Measurements from ENCODE around the gene WNK2.
"Not testable (repeated sequence)": the region's sequence is repeated elsewhere in the genome, so short reads cannot be mapped to it uniquely, and the experiment has no call there.

WNK2 gene

DNA sequence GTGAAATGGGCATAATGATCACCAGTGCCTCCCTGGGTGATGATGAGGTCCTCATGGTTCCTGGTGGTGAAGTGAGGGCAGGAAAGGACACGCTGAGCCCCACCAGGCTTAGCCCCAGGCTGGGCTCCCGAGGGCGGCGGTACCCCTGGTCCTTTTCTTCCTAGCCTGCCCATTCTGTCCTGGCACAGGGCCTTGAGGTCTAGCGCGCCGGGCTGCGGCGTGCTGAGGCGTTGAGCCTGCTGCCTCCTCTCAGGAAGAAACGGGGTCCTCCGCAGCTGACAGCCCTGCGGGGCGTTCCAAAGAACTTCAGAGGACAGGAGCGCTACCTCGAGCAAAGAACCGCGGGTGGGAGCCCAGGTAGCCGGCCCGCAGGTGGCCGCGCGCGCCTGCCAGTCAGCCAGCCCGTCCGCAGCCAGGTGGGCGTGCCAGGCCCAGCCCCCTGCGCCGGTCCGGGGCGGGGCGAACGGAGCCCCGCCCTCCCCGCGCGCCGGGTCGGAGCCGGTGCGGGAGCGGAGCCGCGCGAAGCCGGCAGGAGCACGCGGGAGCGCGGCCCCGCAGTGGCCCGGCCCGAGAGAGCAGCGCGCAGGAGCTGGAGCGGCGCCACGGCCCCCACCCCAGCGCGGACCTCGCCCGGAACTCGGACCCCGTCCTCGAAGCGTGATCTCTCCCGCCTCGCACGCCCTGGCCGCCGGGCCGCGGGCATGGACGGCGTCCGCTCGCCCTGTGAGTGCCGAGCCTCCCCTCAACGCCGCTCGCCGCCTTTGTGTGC is at the start of gene WNK2:
TSS of gene WNK2 (plus strand) at position 477 of the 769 bp plus-strand sequence. CDS start 791 bp downstream, outside the sequence.
- peak; percentile 79 for DNase-seq

DNA sequence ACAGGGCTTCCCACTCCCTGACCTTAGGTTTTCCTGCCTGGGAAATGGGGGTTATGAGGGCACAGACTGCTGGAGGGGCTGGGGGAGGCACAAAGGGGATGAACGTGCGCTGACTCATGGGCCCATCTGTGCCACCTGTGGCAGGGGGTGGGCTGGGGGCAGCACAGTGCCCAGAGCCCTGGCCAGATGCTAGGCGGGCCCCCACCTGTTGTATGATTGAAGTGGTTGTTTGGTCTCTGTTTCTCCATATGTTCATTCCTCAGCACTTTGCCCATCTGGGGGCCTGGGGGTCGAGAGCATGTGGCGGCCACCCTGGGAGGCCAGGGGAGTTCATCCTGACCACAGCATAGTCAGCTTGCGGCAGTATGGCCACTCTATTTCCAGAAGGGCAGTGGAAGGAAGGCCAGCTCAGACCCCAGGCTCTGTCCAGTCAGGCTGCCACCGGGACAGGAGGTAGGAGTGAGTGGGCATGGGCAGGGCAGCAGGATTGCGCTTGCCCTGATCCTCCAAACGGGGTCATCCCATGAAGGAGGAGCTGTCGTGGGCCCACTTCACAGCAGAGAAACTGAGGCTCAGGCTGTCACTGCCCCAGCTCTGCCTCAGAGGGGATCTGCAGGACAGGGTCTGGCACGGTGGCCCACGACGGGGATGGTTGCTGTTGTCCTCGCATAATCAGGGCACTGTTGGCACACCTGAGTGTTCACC is 49.0 kb upstream of the WNK2 start:
- no peak for DNase-seq

DNA sequence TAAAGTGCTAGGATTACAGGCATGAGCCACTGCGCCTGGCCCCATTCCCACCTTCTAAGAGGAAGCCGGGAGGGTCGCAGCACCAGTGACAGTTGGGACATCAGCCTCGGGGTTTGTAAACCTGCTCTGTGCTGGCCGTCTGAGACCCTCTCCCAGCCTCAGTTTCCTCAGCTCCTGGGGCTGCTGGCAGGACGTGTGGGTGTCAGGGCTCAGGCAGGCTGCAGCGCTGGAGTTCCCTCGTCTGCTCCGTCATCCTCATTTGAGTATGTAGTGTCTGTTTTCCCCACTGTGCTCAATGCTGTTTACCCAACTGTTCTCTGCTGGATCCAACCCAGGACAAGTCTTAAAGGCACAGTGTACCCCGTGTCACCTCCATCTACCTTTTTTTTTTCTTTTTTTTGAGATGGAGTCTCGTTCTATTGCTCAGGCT is 47.9 kb upstream of the WNK2 start:
- no peak for DNase-seq

DNA sequence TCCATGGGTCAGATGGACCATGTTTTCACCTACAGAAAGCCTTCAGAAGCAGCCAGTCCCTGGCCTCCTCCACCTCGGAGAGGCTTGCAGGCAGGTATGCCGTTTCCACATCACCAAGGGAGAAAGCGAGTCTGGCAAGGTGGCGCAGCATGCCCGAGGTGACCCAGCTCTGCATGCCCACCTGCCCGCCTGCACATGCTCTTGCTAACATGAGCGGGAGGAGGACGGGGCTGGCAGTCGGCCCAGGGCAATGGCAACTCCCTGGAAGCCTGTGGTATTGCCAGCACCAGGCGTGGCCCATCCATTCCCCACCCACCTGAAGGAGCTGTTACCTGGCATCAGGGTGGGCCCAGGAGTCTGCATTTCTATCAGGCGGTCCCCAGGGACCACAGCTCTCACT is 46.6 kb upstream of the WNK2 start:
- no peak for DNase-seq

DNA sequence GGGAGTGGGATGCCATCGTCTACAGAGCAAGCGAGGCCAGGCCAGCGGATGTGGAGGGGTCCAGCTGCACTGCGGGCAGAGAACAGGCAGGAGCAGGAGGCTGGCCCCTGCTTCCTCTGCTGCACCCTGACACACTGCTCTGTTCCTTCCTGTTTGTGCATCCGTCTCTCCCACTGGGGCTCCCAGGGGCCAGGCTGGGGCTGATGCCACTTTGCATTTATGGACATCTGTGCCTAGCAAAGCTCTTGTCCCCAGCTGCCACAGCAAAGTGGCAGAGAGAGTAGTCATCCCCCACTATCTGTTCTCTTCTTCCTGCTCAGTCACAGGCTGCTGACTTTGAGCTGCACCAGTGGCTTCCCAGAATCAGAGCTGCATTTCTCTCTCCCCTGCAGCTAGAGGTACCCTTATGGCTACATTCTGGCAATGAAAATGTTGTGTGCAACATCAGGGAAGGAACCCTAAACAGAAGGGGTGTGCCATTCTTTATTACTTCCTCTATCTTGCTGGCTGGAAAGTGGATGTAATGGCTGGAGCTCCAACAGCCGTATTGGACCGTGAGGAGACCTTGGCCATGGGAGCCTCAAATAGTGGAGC is 45.7 kb upstream of the WNK2 start:
- no peak for DNase-seq

DNA sequence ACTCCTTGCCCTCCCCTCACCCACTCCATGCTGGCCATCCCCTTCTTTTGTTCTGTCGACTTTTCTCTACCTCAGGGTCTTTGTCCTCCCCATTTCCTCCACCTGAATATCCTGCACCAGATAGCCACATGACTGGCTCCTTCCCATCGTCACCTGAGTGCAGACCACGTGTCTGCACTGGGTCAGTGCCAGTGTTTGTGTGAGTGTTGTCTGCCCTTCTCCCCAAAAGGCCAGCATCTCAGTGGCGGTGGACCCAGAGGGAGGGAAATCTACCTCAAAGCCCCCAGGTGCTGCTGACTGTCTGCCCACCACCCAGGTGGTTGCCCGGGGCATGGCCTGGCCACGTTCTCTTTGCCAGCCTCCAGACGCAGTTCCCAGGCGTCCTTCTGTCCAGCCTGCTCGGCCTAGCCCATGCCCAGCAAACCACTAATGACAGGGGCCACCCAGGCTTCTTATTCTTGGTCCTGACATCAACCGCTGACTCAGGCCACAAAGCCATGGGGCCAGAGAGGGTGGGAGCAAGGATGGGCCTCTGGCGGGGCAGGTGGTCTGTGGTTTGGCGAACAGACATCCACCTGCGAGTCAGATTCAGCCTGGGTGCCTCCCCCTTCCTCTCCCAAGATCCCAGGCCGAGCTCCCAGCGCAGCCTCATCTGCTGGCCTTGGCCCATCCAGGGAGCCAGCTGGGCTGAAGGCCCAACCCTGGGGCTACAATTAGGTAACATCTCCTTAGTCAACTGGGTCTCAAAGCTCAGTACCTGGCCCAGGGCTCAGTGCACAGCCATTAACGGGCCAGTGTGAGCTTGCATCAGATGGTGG is 44.4 kb upstream of the WNK2 start:
- DNase-seq, result no peak

DNA sequence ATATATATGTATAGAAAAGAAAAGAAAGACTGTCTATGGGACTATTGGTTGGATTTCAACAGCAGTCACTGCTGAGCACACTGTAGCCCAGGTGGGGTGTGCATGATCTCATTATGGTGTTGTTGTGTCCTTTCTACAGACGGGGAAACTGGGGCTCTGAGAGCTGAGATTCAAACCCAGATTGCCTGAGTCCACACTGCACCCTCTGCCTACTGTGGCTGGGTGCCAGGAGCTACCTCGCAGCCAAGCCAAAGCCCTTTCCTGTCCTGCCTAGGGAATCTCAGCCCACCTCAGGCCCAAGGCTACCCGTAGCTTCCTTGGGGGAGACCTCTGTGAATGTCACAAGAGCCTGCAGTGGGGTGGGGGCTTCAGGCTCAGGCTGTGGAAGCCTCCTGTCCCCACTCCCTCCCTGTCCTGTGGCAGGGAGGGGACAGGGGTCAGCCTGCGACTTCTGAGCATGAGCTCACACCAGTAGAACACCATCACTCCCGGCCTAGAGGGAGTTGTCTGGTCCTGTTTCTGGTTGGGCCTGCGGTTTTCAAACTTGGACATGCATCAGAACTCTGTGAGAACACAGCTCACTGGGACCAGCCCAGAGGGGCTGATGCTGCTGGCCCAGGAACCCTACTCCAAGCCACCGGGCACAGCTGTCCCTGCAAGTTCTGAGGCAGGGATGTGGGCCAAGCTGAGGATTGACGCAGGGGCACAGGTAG is 42.0 kb upstream of the WNK2 start:
- no peak for DNase-seq

DNA sequence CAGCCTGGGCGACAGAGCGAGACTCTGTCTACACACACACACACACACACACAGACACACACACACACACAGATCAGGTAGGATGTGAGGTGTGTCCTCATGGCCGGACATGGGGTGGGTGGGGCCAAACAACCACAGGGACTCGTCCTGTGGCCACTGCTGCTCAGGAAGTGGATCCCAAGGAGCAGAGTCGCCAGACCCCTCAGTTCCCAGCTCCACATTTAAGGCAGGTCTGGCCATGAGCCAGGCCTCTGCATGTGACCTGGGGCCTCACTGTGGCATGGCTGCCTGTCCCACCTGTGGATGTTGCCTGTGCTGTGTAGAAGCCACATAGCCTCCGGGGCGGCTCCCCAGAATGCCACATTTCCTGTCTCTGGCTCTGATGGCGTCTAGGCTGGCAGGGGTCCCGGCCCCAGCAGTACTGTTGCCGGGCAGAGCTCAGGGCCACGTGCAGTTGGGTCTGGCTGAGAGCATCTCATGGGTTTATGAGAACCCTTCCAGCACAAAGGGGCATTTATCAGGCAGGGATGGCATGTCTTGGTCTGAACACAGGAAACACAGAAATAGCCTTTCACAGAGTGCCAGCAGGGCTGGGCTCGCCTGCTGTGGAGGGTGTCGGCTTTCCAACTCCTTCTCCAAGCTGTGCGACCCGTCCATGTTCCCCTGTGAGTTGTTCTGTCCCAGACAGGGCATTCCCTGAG is 40.0 kb upstream of the WNK2 start:
- no peak for DNase-seq

- DNase-seq, result not testable (repeated sequence)
These were observed 37.2 kb upstream of the WNK2 start for GRCh38 chr9:93146696-93147095.

DNA sequence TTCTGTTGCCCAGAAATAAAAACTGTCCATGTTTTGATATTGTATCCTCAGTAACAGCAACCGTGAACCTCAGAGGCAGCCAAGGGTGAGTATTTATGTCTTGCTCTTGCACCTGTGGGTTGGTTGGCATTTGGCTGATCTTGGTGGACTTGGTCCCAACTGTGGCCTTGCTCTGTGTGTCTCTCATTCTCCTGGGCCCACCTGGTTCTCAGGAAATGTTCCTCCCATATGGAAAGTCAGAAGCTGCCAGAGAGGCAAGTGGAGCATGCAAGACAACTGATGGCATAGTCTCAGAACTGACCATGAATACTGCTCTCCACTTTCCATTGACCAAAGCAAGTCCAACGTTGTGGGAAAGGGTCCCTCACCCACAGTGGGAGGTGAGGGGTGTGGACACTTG is 36.3 kb upstream of the WNK2 start:
- DNase-seq, result no peak

- no peak for DNase-seq
These were observed 35.2 kb upstream of the WNK2 start for GRCh38 chr9:93148721-93149120.

DNA sequence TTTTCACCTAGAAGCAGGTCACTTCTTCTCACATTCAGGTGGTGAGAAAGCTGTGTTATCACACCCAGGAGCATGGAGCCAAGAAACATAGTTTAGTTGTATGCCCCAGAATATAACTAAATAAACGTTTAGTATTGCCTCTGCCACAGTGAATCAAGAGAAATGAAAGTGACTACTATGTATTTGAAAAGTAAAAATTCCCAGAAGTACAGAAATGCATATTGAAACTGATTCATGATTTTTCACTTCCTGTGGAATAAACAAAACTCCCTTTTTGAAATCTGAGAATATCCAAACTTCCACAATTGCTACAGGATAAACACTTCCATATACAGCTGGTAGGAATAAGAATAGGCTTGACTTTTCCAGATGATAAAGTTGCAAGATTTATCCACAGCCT is 34.6 kb upstream of the WNK2 start:
- DNase-seq, result no peak

DNA sequence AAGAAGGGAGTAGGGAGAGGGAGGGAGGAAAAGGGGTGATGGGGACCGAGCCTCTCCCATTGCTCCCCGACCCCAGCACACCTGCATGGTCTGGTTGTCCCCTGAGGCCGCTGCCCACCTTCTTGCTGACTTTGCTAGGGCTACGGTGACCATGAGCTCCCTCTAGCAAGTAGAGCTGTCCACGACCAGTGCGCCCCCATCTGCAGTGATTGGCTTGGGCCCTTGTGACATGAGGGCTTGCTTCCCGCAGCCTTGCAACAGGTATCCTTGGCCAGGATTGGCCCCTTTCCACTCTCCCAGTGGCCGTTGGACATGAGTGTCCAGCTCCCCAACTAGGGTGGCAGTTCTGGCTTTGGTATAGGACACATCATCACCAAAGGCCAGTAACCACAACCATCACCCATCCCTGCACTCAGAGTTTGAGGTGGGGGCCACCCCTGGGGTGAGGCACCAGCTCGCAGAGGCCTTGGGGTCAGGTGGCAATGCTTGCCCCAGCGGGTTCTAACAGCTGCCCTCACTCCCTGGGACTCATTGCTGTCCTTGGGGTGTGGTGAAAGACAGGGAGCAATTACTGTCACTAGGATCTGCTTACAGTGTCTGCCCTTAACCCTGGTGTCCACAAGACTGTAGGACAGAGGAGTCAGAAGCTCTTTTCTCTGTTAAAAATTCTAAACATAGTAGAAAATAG is 32.7 kb upstream of the WNK2 start:
- DNase-seq, result no peak

DNA sequence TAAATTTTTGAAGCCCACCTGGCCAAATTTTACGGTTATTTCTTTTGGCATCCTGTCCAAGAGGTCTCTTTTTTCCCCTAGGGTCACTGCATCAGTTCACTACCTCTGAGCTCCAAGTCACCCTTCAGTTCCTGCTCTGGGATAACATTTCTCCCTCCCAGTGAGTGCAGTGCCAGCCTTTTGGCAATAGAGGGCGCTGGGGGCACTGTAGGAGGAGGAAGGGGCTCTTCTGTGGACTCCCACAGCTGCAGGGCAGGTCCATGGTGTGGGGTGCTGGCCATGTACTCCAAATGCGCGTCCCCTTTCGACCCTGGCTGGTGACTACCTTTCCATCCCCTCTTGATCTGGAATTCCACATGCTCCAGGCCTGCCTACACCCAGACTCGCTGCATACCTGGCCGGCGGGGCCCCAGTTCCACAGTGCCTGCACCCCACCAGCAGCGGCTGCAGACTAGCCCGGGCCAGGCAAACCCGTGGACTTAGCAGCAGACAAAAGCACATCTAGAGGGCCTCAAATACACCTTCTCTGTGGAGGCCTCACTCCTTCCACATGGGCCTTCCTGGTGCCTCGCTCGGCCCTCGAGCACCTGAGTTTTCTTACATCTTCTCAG is 29.5 kb upstream of the WNK2 start:
- DNase-seq, result peak; percentile 73

DNA sequence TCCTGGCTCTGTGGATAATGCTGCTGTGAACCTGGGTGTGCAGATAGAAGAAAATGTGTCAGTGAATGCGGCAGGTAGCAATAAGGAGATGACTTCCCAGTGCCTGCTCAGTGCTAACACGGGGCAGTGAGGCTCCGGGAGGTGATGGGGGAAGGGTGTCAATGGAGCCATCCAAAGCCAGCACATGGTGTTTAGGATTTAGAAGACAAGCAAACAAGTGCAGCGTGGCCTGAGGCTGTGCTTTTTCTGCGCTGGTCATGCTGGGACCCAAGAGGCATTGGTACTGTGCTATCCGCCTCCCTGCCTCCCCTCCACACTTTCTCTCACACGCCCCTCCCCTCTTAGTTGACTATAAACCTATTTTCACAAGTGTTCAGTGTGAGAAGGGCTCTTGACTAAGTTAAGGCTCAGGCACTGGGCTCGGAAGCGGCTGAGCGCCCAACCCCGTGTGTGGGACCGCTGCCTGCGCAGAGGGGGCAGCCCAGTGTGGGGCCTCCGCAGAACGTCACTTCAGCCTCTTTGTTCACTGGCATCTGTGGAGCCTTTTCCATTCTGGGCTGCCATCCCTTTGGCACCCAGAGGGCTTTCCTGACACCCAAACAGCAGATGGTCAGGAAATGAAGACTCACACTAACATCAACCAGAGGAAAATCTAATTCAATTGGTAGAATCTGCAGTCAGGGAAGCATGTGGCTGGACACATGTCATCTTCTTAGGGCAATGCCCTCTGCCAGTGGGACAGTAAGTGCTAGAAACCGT is 28.0 kb upstream of the WNK2 start:
- no peak for DNase-seq

DNA sequence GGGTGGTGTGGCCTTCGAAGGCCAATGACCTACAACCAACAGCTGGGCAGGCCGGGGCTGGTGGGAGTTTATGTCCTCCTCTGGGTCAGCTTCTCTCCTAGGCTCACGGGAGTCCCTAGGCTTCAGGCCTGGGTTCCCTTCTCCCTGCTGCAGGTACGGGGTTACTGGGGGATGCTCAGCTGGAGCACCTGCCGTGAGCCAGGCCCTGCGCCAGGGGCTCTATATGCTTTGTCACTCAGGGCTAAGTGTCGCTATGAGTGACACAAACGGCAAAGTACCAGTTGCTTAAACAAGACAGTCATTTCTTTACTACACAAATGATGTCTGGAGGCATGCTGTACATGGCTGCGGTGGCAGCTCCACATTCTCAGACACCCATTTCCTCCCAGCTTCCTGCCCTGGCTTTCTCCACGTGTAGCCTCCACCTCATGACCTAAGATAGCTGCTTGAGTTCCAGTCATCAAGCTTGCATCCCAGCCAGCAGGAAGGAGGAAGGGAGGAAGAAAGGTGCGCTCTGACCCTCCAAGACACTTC is 27.4 kb upstream of the WNK2 start:
- no peak for DNase-seq

GRCh38 chr9:93159601-93160471 is 24.1 kb upstream of the WNK2 start:
- DNase-seq, result peak; percentile 94

DNA sequence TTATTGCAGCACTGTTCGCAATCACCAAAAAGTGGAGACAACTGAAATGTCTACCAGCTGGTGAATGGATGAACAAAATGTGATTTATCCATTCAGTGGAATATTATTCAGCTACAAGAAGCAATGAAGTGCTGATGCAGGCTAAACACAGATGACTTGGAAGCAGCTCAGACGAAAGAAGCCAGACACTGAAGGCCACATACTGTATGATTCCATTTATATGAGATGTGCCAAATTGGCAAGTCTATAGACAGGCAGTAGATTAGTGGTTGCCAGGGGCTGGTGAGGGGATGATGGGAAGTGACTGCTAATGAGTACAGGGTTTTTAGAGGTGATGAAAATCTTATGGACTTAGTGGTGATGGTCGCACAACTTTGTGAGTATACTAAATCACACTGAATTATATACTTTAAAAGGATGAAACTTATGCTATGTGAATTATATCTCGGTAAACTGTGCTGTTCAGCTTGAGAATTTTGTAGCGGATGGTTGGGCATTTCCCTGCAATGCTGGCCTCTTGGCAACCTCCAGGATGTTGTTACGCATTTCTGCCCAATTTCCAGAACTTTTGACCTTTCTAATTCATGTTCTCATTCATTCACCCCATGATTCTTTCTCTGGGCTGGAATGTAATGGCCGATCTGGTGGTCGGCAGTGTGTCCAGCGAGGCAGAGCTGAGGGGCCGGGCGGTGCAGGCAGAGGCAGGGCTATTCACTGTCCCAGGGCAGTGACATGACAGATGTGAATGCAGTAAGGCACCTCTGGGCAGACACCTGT is 22.0 kb upstream of the WNK2 start:
- peak; percentile 70 for DNase-seq
